GM12872 (cell line): Measurements from ENCODE around the gene TTLL5.

Experiments
- TF ChIP-seq, protein P1 (sequence below): IDR thresholded peaks from 3 replicates; pipeline ENCODE4 v1.5.1; 2011; ENCODE audit warnings: low read depth, mild to moderate bottlenecking, low read length, moderate library complexity; ENCODE audit not compliant: insufficient read depth

TTLL5 gene

GRCh38 chr14:75660238-75660629 is 812 bp upstream of the TTLL5 start:
- TF ChIP-seq, protein P1, sequence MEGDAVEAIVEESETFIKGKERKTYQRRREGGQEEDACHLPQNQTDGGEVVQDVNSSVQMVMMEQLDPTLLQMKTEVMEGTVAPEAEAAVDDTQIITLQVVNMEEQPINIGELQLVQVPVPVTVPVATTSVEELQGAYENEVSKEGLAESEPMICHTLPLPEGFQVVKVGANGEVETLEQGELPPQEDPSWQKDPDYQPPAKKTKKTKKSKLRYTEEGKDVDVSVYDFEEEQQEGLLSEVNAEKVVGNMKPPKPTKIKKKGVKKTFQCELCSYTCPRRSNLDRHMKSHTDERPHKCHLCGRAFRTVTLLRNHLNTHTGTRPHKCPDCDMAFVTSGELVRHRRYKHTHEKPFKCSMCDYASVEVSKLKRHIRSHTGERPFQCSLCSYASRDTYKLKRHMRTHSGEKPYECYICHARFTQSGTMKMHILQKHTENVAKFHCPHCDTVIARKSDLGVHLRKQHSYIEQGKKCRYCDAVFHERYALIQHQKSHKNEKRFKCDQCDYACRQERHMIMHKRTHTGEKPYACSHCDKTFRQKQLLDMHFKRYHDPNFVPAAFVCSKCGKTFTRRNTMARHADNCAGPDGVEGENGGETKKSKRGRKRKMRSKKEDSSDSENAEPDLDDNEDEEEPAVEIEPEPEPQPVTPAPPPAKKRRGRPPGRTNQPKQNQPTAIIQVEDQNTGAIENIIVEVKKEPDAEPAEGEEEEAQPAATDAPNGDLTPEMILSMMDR = no peak

DNA sequence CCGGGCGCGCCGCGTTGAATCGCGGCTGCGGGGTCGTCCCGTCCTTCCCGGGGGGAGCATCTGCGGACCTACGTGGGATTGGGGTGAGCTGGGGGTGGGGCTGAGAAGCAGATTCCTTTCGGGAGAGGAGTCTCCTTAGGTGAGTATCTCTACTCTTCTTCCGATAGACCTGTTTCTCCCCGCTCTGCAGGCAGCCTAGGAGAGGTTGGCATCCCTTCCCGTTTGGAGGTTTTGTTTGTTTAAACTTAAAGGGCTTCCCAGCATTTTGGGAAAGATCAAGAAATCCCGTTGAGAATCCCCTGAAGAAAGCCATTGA is 411 bp downstream of the TTLL5 start:
- TF ChIP-seq, protein P1 = no peak

DNA sequence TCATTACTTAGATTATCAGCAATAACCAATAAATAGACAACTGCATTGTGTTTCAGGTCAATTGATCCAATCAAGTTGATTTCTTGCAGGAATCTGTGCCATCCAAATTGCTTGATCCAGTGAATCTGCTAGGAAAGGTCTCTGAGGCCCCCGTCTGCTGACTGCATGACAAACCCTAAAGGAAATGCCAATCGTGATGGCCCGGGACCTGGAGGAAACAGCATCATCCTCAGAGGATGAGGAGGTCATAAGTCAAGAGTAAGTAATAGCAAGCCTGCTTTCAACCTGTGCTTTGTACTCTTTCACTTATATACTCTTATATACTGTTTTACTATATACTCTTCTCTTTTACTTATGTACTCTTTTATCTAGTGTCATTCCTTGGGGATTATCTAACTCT is 1.9 kb downstream of the TTLL5 start:
- TF ChIP-seq, protein P1 = no peak

GRCh38 chr14:75667099-75667765 is 6.2 kb downstream of the TTLL5 start:
- TF ChIP-seq, protein P1 = no peak

GRCh38 chr14:75672605-75673192 is 11.7 kb downstream of the TTLL5 start:
- TF ChIP-seq, protein P1 = no peak

DNA sequence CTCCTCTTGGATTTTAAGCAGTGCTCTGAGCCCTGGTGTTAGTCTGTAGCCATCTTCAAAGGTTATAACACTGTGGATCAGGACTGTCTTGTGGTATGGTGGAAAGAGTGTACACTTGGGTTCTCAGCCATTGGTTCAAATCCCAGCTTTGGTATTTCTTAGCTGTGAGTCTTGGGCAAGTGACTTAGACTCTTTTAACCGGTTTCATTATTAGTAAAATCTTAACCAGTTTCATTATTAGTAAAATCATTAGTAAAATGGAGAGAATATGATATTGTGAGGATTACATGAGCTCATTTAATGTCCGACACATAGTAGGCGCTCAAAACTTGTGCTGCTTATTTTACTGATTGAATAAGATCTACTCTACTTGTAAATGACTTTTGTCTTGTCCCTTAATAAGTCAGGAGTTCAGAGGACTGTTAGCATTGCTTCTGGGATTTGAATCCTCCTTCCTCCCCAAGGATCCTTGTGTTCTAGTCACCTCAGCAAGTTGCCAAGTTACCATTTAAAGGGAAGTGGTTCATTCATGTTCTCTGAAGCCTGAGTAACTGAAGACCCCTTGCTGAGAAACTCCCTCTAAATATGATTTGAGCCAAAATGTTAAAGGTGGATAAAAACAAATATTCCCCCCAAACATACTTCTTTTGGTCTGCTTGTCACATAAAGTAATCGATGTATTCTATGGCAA is 12.4 kb downstream of the TTLL5 start:
- TF ChIP-seq, protein P1 = no peak

DNA sequence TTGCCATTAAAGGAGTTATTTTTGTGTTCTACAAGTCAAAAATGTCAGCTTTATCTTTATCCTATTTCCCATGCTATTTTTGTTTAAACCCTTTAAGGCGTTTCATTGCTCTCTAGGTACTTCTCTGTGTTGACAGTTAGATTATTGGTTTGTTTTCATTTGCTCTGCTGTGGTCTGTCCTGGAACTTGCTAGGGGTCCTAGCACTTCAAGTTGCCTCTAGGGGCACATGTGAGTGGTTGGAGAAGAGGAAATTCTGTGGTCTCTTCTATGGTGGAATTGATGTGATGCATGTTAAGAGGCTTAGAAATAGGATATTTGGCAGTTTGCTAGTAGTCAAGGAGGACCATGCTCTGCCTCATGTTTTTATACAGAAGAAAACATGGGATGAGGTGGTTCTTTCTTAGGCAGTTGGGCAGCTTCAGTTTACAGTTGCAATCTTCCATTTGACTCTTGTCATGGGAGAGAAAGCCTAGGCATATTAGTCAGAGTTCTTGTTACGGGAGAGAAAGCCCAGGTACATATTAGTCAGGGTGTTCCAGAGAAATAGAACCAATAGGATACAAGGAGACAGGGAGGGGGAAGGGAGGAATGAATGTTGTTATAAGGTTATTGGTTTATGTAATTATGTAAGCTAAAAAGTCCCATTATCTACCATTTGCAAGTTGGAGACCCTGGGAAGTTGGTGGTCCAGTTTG is 14.4 kb downstream of the TTLL5 start:
- TF ChIP-seq, protein P1 = peak; percentile 26; the same call in 1 of the 3 replicates
